ENCODE measurements around the gene UGT1A7. TPM values are rescaled to one million over a fixed set of nuclear protein-coding genes. Genes with fewer than 3 reads are reported as not detected.

UGT1A7 gene
- total RNA-seq, 1 donor from 2014 or later: 0.12 TPM

GRCh38 chr2:233658610-233659009 lies 23.1 kb upstream of the UGT1A7 start:
- no peak overlapping the region for H3K27ac Mint-ChIP-seq (ENCODE audit: unreplicated experiment)
- peaks cover 14% of the 10 kb centered on the region for H3K27me3 Mint-ChIP-seq (ENCODE audit: low read depth)
- TF ChIP-seq, protein P1, sequence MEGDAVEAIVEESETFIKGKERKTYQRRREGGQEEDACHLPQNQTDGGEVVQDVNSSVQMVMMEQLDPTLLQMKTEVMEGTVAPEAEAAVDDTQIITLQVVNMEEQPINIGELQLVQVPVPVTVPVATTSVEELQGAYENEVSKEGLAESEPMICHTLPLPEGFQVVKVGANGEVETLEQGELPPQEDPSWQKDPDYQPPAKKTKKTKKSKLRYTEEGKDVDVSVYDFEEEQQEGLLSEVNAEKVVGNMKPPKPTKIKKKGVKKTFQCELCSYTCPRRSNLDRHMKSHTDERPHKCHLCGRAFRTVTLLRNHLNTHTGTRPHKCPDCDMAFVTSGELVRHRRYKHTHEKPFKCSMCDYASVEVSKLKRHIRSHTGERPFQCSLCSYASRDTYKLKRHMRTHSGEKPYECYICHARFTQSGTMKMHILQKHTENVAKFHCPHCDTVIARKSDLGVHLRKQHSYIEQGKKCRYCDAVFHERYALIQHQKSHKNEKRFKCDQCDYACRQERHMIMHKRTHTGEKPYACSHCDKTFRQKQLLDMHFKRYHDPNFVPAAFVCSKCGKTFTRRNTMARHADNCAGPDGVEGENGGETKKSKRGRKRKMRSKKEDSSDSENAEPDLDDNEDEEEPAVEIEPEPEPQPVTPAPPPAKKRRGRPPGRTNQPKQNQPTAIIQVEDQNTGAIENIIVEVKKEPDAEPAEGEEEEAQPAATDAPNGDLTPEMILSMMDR (IDR thresholded peaks at IDR 0.05): no peak
- H3K4me3 Mint-ChIP-seq (ENCODE audit: unreplicated experiment): no peak overlapping the region
- H3K9me3 Mint-ChIP-seq (ENCODE audit: low read depth): peaks cover 7% of the 10 kb centered on the region
- H3K4me1 Mint-ChIP-seq (ENCODE audit: low read depth): no peaks in the 10 kb centered on the region
- no peak for DNase-seq (ENCODE audit: low spot score)
- H3K36me3 Mint-ChIP-seq (ENCODE audit: low read depth): no peaks in the 10 kb centered on the region

DNA sequence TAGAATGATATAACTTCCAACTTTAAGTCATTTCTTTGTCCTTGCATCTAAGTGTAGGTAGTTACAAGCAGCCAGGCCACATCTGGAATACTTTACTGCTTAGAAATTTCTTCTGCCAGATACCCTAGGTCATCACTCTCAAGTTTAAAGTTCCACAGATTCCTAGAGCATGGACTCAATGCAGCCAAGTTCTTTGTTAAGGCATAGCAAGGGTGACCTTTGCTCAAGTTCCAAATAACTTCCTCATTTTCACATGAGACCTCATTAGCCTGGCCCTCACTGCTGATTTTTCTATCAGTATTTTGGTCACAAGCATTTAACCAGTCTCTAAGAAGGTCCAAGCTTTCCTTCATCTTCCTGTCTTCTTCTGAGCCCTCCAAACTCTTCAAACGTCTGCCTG lies 17.8 kb upstream of the UGT1A7 start:
- H3K9me3 Mint-ChIP-seq (ENCODE audit: low read depth): peaks cover 11% of the 10 kb centered on the region
- no peaks in the 10 kb centered on the region for H3K4me1 Mint-ChIP-seq (ENCODE audit: low read depth)
- H3K27me3 Mint-ChIP-seq (ENCODE audit: low read depth): peaks cover 14% of the 10 kb centered on the region
- TF ChIP-seq, protein P1 (IDR thresholded peaks at IDR 0.05): no peak
- H3K4me3 Mint-ChIP-seq (ENCODE audit: unreplicated experiment): no peak overlapping the region
- no peak overlapping the region for H3K27ac Mint-ChIP-seq (ENCODE audit: unreplicated experiment)
- H3K36me3 Mint-ChIP-seq (ENCODE audit: low read depth): no peaks in the 10 kb centered on the region
- no peak for DNase-seq (ENCODE audit: low spot score)

DNA sequence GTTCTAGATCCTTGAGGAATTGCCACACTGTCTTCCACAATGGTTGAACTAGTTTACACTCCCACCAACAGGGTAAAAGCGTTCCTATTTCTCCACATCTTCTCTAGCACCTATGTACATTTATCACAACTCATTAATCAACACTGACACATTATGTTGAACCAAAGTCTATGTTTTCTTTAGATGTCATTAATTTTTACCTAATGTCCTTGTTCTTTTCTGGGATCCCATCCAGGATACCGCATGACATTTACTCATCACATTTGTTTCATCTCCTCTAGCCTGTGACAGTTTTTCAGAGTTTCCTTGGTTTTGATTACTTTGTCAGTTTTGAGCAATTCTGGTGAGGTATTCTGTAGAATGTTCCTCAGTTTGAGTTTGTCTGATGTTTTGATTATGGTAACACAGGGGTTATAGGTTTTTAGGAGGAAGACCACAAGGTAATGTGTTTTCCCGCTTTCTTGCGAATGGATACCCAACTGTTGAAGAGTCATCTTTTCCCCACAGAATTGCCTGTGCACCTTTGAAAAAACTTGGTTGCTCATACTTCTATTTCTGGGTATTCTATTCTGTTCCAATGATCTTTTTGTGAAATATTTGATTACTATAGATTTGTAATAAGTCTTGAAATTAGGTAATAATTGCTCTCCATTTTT lies 13.0 kb upstream of the UGT1A7 start:
- no peak for DNase-seq (ENCODE audit: low spot score)
- TF ChIP-seq, protein P1 (IDR thresholded peaks at IDR 0.05): no peak
- H3K27ac Mint-ChIP-seq (ENCODE audit: unreplicated experiment): no peak overlapping the region
- peaks cover 1% of the 10 kb centered on the region for H3K36me3 Mint-ChIP-seq (ENCODE audit: low read depth)
- H3K27me3 Mint-ChIP-seq (ENCODE audit: low read depth): no peaks in the 10 kb centered on the region
- no peaks in the 10 kb centered on the region for H3K4me1 Mint-ChIP-seq (ENCODE audit: low read depth)
- H3K4me3 Mint-ChIP-seq (ENCODE audit: unreplicated experiment): no peak overlapping the region
- H3K9me3 Mint-ChIP-seq (ENCODE audit: low read depth): peaks cover 5% of the 10 kb centered on the region

DNA sequence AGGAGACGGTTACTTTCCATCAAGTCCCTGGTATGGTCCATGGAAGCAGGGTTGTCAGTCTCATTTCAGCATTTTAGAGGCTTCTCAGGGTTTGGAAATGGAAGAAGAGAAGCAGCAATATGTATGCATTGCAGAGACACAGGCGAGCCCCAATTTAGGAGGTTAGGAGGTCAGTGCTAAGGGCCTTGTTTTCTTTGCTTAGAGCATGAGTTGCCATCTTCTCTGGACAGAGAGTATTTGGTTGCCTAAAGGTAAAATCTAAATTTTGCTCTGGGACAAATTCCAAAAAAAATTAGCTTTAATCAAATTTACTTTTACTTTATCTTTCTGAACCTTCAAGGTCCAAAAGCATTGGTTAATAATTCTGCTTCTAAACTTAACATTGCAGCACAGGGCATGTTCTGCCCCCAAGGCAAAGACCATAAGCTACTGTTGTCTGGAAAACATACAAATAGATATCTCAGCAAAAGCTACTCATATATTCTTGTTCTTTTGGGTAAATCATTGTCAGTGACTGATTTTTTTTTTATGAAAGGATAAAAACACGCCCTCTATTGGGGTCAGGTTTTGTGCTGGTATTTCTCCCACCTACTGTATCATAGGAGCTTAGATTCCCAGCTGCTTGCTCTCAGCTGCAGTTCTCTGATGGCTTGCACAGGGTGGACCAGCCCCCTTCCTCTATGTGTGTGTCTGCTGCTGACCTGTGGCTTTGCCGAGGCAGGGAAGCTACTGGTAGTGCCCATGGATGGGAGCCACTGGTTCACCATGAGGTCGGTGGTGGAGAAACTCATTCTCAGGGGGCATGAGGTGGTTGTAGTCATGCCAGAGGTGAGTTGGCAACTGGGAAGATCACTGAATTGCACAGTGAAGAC lies 10.2 kb upstream of the UGT1A7 start, which contains the start of gene UGT1A9:
Gene UGT1A9 (plus strand): TSS at position 609 of the 872 bp plus-strand sequence. CDS start 37 bp downstream, at position 646.
- Mint-ChIP-seq H3K27ac (ENCODE audit: unreplicated experiment) (no peak within 1 kb of the TSS), H3K4me3 (ENCODE audit: unreplicated experiment) (no peak within 1 kb of the TSS), H3K9me3 (ENCODE audit: low read depth) (peaks cover 3% of the 10 kb centered on the region), H3K4me1 (ENCODE audit: low read depth) (peaks cover 4% of the 10 kb centered on the region), H3K27me3 (ENCODE audit: low read depth) (no peaks in the 10 kb centered on the region), H3K36me3 (ENCODE audit: low read depth) (peaks cover 1% of the 10 kb centered on the region)
- TF ChIP-seq, protein P1 (IDR thresholded peaks at IDR 0.05): no peak
- no peak for DNase-seq (ENCODE audit: low spot score)

DNA sequence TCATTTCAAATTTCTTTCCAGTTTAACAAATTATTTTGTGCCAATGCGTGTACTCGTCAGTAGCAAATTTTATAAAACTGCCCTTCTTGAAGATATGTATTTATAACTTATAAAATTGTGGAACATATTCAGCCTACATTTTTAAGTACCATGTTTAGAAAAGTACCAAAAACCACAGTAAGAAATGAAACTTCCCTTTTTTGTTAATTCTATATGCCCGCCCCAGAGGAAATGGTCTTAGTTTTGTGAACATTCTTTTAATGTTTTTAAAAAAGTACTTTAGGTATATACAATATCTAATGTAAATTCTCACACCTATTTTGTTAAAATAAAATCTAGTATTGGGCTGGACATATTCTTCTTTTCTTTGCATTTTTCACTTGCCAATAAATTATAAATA lies 8.8 kb upstream of the UGT1A7 start:
- H3K27ac Mint-ChIP-seq (ENCODE audit: unreplicated experiment): no peak overlapping the region

More for the DNA sequence above, 8.8 kb upstream of the UGT1A7 start:
- H3K9me3 Mint-ChIP-seq (ENCODE audit: low read depth): peaks cover 6% of the 10 kb centered on the region
- no peak for DNase-seq (ENCODE audit: low spot score)
- peaks cover 1% of the 10 kb centered on the region for H3K36me3 Mint-ChIP-seq (ENCODE audit: low read depth)
- TF ChIP-seq, protein P1 (IDR thresholded peaks at IDR 0.05): no peak
- no peak overlapping the region for H3K4me3 Mint-ChIP-seq (ENCODE audit: unreplicated experiment)
- peaks cover 5% of the 10 kb centered on the region for H3K4me1 Mint-ChIP-seq (ENCODE audit: low read depth)
- H3K27me3 Mint-ChIP-seq (ENCODE audit: low read depth): no peaks in the 10 kb centered on the region
